ENCODE data around the gene ENTPD2.

DNA sequence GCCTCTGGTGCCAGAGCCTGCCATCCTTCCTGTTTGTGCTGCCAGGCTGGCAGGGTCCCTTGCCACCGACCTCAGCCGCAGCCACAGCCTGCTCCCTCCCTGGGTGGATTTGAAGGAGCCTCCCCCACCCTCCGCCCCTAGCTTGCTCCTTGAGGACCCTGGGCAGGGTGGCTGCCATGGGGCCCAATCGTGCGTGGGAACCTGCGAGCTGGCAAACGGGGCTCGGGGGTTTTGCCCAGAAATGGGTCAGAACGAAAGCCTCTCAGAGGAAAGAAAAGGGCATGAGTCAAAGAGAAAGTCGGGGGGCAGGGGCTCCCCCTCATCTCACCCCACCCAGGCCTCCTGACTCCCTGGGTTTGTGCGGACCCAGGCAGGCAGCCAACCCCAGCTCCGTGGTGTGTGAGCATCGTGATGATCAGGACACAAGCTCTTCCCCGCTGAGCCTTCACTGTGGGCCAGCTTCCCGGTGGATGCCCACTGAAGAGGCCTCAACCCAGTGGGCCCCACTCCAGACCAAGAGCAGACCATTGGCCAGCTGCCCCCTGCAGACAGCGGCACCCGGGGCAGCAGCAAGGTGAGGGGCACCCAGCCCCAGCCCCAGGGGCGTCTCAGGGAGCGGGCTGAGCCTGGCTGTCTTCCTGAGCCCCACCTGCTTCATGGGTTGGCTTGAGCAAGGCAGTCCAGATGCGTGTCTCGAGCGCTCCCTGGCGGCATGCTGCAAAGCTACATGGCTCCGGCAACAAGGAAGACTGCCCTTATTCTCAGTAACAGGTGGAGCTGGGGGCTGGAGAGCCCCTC is 19.0 kb downstream of the ENTPD2 start:
- TF ChIP-seq TOE1 (IDR thresholded peaks at IDR 0.05; ENCODE audit: borderline replicate concordance) (no peak), TOE1 (CRISPR knock-in tag; IDR thresholded peaks at IDR 0.05; ENCODE audit: borderline replicate concordance, low read depth) (no peak), MEF2A (IDR thresholded peaks at IDR 0.05; ENCODE audit: control insufficient read depth, low read depth, low read length) (no peak), MCM7 (IDR thresholded peaks at IDR 0.05) (no peak), ZNF384 (IDR thresholded peaks at IDR 0.05; ENCODE audit: low read depth, low read length) (no peak), ZNF121 (CRISPR knock-in tag; conservative IDR thresholded peaks at IDR 0.05) (no peak)
- TF ChIP-seq, protein P1, sequence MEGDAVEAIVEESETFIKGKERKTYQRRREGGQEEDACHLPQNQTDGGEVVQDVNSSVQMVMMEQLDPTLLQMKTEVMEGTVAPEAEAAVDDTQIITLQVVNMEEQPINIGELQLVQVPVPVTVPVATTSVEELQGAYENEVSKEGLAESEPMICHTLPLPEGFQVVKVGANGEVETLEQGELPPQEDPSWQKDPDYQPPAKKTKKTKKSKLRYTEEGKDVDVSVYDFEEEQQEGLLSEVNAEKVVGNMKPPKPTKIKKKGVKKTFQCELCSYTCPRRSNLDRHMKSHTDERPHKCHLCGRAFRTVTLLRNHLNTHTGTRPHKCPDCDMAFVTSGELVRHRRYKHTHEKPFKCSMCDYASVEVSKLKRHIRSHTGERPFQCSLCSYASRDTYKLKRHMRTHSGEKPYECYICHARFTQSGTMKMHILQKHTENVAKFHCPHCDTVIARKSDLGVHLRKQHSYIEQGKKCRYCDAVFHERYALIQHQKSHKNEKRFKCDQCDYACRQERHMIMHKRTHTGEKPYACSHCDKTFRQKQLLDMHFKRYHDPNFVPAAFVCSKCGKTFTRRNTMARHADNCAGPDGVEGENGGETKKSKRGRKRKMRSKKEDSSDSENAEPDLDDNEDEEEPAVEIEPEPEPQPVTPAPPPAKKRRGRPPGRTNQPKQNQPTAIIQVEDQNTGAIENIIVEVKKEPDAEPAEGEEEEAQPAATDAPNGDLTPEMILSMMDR (IDR thresholded peaks at IDR 0.05 in 2 of 3, conservative IDR thresholded peaks at IDR 0.05 in 1 of 3; ENCODE audit: insufficient read depth in 2 of 3, low read depth in 1 of 3, low read length in 3 of 3), result peak; percentile 94 to 95 (median 95)

Data from K562 (cell line).